ENCODE results near the gene SAMD8. TPM values are rescaled to one million over a fixed set of nuclear protein-coding genes. Genes with fewer than 3 reads are reported as not detected.

SAMD8 gene
- total RNA-seq, 1 experiment from 2014 or later: 23.6 TPM

DNA sequence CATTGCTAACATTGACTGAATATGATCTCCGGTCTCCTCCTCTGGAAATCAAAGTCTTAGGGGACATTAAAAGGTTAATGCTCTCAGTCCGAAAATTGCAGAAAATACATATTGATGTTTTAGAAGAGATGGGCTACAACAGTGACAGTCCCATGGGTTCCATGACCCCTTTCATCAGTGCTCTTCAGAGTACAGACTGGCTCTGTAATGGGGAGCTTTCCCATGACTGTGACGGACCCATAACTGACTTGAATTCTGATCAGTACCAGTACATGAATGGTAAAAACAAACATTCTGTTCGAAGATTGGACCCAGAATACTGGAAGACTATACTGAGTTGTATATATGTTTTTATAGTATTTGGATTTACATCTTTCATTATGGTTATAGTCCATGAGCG lies 39.2 kb downstream of the SAMD8 start:
- Histone ChIP-seq H3K79me2 (ENCODE audit: insufficient read depth, low read length) (peaks cover 19% of the 10 kb centered on the region), H3K27me3 (ENCODE audit: insufficient read depth, low read length) (no peaks in the 10 kb centered on the region), H4K20me1 (ENCODE audit: insufficient read depth) (no peaks in the 10 kb centered on the region), H3K9me2 (ENCODE audit: insufficient read depth) (no peaks in the 10 kb centered on the region), H3K9me3 (ENCODE audit: control insufficient read depth in 1 of 2, insufficient read depth in 1 of 2, low read depth in 1 of 2, low read length in 2 of 2) (no peaks in the 10 kb centered on the region), H3K36me3 (ENCODE audit: control insufficient read depth in 1 of 2, insufficient read depth in 2 of 2, low read length in 2 of 2) (peaks cover 0 to 5% of the 10 kb centered on the region in 2 experiments; a peak in 3 of 4 replicates), H3K9ac (ENCODE audit: low read length) (no peak overlapping the region), H3K4me2 (ENCODE audit: low read length) (no peak overlapping the region), H3K4me1 (ENCODE audit: control insufficient read depth in 1 of 2, insufficient read depth in 2 of 2, low read length in 2 of 2) (no peaks in the 10 kb centered on the region), H3K27ac (ENCODE audit: low read depth, low read length) (no peak overlapping the region), H3K4me3 (replicated peaks in 1 of 2; ENCODE audit: low read depth in 1 of 2, low read length in 2 of 2) (no peak overlapping the region), H2AFZ (ENCODE audit: low read depth, low read length, poor library complexity, severe bottlenecking) (no peak overlapping the region)
- intact Hi-C loops (cut with micrococcal nuclease): no loop called here
- DNase-seq (ENCODE audit: low read depth, low spot score) (no peak), ATAC-seq (no peak)
- BruUV-seq (replicated peaks): TSS peak; percentile 63
- POLR2A ChIA-PET: no interaction called here
- TF ChIP-seq SP1 (IDR thresholded peaks at IDR 0.05; ENCODE audit: low read depth) (no peak), ZNF274 (IDR thresholded peaks at IDR 0.05; ENCODE audit: low read depth, low read length) (no peak), ELF1 (IDR thresholded peaks at IDR 0.05; ENCODE audit: borderline replicate concordance, low read depth) (no peak), EZH2 (IDR thresholded peaks at IDR 0.05) (no peak), FOSL1 (IDR thresholded peaks at IDR 0.05; ENCODE audit: low read depth) (no peak), EGR1 (IDR thresholded peaks at IDR 0.05; ENCODE audit: low read depth) (no peak), ZFX (IDR thresholded peaks at IDR 0.05) (no peak), REST (IDR thresholded peaks at IDR 0.05; ENCODE audit: low read depth) (no peak), MAX (IDR thresholded peaks at IDR 0.05) (no peak), TCF7L2 (IDR thresholded peaks at IDR 0.05; ENCODE audit: borderline replicate concordance, extremely low read depth, insufficient read depth, insufficient read length) (no peak), YY1 (IDR thresholded peaks at IDR 0.05; ENCODE audit: extremely low read depth, insufficient replicate concordance, low read depth, low read length) (no peak), CEBPB (IDR thresholded peaks at IDR 0.05; ENCODE audit: low read depth) (no peak), CBX3 (IDR thresholded peaks at IDR 0.05; ENCODE audit: low read depth) (no peak), ATF3 (IDR thresholded peaks at IDR 0.05) (no peak), POLR2AphosphoS5 (IDR thresholded peaks at IDR 0.05; ENCODE audit: low read depth, low read length) (no peak), CTCF (IDR thresholded peaks at IDR 0.05 in 2 of 3, conservative IDR thresholded peaks at IDR 0.05 in 1 of 3; ENCODE audit: borderline replicate concordance in 1 of 3, insufficient read depth in 1 of 3, low read depth in 2 of 3, low read length in 2 of 3) (no peak), EZH2phosphoT487 (IDR thresholded peaks at IDR 0.05; ENCODE audit: borderline replicate concordance) (no peak), RAD21 (IDR thresholded peaks at IDR 0.05; ENCODE audit: low read depth) (no peak), SRF (IDR thresholded peaks at IDR 0.05; ENCODE audit: low read depth) (no peak), JUND (IDR thresholded peaks at IDR 0.05) (no peak)
- RAD21 ChIA-PET (ENCODE audit: low non-redundant PET in 1 of 2, low total read pairs in 2 of 2, uncharacterized antibody in 2 of 2, unreplicated experiment in 2 of 2): no interaction called here
- CTCF ChIA-PET: no interaction called here

Data from HCT116 (cell line).